Measurements from ENCODE around the gene RET. TPM values are rescaled to one million over a fixed set of nuclear protein-coding genes. Genes with fewer than 3 reads are reported as not detected.

RET gene
- total RNA-seq, 1 donor from 2014 or later, result 0.20 TPM

DNA sequence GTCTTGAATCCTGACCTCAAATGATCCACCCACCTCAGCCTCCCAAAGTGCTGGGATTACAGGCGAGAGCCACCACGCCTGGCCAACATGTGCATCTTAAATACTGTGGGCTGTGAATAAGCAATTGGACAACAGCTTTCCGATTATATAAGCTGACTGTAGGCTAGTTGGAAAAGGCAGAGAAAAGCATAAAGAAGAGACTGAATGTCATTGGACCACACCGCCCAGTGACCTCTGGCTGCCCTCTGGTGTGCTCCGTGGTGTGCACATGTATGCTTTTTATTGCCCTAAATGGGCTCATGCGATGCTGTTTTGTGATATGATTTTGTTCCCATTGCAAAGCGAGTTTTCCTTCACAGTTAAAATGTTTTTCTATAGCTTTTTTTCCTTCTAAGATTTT is 46.0 kb downstream of the RET start:
- ATAC-seq, result no peak

DNA sequence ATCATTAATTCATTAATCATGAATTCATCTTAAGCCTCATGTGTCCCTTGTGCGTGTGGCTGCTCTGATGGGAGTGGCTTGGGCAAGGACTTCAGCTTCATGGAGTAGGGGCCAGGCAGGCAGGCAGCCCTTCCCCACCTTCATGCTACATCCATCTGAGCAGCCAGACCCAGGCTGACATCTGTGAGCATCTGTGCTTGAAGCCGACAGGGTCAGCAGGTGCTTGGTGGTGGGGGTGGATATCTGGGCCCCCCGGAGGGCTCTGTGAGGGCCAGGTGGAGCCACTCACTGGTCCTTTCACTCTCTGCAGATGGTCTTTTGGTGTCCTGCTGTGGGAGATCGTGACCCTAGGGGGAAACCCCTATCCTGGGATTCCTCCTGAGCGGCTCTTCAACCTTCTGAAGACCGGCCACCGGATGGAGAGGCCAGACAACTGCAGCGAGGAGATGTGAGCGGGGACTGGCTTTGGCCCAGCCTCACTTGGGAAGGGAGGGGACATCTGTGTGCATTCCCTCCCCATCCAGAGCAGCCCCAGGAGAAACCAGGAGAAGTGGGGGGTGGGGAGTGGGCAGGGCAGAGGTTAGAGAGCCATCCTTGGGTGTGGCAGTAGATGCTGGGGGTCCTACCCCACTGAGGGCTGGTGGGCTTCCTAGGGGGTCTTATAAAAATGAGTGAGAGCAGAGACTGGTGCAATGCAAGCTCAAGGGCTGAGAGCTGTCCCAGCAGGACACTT is 46.7 kb downstream of the RET start:
- no peak for ATAC-seq

DNA sequence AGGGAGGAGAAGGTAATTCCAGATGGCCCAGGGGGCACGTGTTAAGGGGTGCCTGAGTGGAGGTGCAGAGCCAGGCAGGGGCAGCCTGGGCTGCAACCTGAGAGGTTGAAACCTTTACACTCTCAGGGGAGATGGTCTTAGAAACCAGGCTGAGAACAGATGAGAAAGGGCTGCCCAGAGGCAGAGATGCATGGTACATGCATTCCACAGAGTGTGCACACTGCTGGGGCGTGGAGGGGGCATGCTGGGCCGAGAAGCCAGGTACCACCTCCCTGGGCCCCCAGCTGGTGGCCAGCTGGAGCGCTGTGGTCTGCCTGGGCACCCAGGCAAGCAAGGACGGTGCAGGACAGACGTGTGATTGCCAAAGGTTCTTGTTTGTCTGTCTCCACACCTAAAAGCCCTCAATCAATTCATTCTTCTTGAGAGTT is 47.2 kb downstream of the RET start:
- no peak for ATAC-seq

DNA sequence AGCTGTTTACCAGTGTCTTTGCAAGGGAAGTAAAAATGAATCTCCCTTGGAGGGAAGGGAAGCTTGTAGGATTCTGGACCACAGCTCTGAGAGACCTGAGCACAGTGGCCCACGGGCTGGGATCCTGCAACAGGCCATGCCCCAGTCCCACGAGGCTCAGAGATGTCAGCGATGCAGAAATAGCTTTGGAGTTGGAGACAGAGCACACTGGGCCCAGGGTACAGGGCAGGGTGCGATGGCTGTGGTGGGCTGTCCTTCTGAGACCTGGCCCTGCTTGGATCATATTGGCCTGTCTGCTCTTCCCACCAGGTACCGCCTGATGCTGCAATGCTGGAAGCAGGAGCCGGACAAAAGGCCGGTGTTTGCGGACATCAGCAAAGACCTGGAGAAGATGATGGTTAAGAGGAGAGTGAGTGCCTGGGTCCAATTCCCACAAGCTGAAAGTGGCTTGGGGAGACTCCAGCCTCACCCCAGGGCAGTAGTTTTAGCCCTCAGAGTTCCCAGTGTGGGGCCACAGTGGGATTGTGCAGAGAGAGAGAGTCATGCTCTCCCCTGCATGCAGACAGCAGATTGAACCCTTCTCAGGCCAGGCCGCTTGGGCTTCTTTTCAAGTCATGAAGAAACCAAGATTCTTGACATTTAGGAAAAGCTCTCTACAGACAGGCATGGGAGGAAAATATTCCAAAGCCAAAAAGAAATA is 47.9 kb downstream of the RET start:
- no peak for ATAC-seq

DNA sequence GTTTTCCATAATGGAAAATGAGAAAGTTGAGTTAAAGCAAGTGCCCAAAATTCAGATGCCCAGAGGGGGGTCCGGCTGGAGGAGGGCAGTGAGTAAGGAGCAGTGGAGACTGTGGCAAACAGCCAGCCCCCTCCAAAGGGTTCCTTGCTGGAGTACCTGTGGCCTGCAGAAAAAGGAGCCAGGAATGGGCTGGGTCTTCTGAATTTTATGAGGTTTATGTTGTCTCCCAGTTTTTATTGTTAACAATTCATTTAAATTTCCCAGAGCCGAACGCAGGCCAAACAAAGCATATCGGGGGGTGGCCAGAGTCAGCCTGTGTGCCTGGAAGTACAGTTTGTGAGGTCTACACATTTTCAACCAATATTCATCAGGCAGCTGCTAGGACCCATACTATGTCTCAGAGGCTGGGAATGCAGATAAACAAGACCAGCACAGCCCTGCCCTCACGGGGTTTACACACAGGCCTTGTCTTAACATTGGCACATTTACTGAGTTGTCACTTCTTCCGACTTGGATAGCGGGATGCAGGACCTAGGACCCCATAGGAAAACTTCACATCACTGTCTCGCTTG is 48.5 kb downstream of the RET start:
- peak; percentile 16 for ATAC-seq

DNA sequence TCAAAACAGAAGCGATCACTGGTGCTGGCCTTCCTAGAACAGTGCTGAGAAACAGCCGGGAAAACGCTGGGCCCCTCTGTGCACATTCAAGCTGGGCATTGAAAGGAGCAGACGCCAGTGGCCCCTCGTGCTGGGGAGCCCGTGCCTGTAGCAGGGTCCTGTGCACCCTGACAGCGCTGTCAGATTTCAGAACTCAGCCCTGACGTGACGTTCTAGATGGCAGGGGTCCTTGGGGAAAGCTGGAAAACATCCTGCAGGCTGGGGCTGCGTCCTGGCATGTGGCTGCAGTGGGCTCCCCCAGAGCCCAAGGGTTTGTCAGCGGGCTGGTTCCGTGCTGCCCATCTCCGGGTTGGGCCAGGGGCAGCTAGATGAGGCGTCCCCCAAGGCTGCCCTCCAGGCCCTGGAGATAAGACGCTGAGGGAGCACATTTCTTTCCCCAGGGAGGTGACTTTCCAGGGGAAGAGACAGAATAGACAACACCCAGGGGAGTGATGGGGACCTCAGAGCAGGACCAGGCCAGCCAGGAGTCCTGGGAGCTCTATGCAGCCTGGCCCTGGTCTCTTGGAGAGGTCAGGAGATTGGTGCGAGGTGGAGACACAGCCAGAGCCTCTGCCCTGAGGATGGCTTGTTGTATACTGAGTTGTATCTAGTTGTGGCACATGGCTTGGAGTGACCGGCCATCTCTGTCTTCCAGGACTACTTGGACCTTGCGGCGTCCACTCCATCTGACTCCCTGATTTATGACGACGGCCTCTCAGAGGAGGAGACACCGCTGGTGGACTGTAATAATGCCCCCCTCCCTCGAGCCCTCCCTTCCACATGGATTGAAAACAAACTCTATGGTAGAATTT is 49.2 kb downstream of the RET start:
- no peak for ATAC-seq

DNA sequence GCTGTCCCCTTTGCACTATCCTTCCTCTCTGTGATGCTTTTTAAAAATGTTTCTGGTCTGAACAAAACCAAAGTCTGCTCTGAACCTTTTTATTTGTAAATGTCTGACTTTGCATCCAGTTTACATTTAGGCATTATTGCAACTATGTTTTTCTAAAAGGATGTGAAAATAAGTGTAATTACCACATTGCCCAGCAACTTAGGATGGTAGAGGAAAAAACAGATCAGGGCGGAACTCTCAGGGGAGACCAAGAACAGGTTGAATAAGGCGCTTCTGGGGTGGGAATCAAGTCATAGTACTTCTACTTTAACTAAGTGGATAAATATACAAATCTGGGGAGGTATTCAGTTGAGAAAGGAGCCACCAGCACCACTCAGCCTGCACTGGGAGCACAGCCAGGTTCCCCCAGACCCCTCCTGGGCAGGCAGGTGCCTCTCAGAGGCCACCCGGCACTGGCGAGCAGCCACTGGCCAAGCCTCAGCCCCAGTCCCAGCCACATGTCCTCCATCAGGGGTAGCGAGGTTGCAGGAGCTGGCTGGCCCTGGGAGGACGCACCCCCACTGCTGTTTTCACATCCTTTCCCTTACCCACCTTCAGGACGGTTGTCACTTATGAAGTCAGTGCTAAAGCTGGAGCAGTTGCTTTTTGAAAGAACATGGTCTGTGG is 50.0 kb downstream of the RET start:
- no peak for ATAC-seq

DNA sequence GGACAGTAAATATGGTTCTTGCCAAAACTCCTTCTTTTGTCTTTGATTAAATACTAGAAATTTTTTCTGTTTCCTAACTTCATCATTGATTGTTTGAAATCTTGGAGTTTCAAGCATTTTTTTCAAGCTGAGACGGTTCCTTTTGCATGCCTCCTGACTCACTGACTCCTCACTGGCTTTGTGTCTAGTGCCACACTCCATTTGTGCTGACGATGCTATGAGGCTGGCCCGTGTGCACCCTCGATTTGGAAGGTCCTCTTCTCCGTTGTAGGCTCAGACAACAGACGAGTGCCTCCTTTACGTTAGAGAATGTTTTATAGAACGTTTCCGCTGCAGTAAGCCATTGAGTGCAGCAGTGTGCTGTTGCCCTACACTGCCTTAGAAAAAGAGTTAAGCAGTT is 50.6 kb downstream of the RET start:
- ATAC-seq, result no peak

DNA sequence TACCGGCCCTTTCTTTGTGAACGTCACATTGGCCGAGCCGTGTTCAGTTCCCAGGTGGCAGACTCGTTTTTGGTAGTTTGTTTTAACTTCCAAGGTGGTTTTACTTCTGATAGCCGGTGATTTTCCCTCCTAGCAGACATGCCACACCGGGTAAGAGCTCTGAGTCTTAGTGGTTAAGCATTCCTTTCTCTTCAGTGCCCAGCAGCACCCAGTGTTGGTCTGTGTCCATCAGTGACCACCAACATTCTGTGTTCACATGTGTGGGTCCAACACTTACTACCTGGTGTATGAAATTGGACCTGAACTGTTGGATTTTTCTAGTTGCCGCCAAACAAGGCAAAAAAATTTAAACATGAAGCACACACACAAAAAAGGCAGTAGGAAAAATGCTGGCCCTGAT is 51.5 kb downstream of the RET start:
- no peak for ATAC-seq

DNA sequence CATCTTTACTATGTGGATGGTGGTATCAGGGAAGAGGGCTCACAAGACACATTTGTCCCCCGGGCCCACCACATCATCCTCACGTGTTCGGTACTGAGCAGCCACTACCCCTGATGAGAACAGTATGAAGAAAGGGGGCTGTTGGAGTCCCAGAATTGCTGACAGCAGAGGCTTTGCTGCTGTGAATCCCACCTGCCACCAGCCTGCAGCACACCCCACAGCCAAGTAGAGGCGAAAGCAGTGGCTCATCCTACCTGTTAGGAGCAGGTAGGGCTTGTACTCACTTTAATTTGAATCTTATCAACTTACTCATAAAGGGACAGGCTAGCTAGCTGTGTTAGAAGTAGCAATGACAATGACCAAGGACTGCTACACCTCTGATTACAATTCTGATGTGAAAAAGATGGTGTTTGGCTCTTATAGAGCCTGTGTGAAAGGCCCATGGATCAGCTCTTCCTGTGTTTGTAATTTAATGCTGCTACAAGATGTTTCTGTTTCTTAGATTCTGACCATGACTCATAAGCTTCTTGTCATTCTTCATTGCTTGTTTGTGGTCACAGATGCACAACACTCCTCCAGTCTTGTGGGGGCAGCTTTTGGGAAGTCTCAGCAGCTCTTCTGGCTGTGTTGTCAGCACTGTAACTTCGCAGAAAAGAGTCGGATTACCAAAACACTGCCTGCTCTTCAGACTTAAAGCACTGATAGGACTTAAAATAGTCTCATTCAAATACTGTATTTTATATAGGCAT is 52.3 kb downstream of the RET start:
- no peak for ATAC-seq

DNA sequence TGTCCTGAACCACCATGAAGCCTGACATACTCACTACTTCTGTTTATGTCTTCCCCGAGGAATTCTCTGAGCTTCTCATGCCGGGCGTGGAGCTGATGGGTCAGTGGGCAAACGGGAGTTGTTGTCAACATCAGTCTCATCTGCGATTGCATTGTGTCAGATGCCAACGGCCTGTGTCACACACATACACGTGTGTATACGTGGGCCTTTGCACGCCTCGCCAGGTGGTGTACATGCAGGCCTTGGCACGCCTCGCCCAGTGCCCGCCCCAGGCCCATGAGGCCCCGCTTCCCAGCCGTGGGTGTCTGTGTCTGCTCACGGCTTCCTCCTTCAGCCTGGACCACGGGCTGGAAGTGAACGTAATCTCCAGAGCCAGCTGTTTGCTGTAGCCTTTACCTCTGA is 53.9 kb downstream of the RET start:
- ATAC-seq, result peak; percentile 65

DNA sequence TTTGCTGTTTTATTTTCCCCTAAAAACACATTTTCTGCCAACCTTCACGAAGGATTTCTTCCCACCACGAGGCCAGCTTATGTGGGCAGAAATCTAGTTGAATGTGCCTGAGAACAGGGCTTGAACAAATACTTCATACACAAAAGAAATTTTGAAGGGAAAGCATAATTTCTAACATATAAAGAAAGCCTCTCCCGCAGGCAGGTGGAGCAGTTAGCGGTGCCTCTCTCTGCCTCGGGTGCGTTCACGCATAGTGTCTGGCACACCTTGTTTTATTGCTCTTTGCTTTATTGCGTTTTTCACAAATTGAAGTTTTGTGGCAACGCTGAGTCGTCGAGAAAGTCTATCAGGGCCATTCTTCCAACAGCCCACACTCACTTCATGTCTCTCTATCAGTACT is 54.4 kb downstream of the RET start:
- ATAC-seq, result no peak

DNA sequence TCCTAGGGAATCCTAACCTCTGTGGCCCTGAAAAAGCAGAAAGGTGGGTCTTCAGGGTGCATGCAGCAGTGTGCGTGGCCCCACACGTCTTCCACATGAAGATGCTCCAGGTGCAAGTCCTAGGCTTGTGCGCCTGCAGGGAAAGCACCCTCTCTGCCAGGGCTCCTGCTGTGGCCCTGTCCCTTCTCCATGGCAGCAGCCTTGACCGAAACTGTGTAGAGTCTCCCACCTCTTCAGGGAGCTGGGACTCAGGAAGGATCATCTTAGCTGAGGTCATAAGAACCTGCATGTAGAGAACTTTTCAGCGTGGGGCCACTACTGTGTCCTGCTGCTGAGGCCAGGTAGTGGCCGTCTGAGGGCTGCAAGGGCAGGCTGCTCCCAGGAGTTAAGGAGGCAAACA is 55.0 kb downstream of the RET start:
- no peak for ATAC-seq

DNA sequence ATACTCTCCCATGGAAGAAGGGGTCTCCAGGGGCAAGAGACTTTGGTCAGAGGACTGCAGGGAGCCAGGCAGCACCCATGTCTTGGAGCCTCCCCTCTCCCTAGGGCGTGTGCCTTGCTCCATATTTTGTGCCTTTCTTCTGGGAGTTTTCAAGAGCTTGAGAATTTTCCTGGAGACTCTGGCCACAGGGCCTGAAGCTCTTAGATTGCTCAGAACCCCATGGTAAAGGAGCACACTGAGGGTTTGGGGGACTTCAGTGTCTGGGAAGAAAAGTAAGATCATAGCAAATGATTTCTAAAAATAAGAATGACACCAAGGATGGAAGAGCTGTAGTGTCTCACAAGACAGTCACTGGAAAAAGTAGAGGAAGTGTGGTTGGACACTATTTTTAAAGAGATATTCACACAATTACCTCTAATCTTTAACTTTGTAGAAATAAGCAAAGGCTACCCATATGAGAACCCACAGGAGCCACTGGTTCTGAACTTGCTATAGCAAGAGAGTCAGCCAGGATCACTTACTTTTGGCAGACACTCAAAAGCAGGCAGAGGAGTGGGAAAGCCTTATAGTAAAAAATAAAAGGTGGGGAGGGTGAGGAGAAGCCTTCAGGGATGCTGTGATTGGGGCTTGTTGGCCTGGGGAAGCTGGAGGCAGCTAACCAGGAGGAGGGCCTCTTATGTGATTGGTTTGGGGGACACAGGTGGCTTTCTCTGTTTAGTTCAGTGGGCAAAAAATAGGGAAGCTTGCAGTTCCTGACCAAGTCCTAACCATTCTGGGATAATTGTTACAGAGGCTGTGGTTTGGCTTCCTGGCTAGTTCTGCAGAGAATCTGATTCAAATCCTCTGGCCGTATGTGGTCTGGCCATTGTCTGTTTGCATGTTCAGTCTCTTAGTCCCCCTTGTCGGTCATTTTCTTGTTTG is 56.3 kb downstream of the RET start:
- ATAC-seq, result no peak

DNA sequence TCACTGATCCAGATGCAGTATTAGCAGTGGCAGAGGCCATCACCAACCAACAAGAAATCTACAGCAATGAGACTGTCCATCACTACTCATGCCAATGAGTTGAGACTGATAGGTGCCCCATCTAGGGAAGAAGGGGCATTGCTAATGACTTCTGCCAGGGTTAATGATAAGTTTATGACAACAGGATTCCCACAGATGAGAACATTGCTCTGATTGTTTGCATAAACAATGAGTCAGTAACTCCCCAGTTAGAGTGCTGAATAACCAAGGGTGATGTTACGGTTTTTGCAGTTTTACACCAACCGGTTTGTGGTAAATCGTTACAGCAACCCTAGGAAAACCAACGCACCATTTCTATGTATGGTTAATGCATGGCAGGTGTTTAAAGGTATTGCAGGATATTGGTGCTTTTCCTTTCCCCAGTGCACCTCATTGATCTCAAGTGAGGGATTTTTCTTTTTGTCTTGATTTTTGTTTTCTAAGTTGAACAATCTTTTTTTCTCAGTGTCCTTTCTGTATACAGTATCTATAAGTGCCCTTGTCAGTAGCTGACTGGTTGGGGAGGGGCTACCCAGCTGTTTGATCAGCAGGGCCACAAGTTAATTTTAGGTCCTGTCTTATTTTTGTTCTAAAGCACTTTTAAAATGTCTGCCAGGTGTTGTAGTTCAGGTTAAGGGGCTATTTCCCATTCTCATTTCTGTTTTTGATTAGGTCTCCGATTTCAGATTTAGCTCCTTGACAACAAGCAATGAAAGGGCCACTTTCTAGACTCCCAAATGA is 57.4 kb downstream of the RET start:
- ATAC-seq, result no peak

DNA sequence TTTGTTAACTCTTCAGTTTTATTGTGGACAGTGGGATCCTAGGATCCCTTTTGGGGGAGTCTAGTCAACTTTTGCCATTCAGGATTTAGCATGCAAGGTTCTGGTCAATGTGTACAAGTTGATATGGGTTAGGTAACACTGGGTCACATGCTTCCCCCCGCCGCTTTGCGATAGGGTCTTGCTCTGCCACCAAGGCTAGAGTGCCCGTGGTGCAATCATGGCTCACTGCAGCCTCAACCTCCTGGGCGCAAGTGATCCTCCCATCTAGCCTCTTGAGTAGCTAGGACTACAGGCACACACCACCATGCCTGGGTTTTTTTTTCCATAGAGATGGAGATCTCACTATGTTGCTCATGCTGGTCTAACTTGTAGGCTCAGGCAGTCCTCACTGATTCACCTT is 58.2 kb downstream of the RET start:
- ATAC-seq, result no peak

DNA sequence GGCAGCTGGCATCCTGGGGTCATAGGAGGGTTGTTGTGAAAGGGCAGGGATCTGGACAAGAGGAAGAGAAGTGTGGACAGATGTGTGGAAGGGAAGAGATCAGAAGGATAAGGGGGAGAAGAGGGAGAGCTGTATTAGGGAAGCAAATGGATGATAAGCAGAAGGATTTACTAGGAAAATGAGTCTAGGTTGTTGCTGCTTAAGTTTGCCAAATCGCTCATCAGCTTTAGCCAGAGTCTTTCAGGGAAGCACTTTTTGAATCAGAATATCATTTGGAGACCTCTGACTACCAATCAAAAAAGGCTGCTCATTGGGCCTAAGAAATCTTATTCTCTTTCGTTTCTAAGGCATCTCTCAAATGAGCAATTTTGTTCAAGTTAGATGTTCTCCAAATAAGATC is 58.8 kb downstream of the RET start:
- no peak for ATAC-seq

DNA sequence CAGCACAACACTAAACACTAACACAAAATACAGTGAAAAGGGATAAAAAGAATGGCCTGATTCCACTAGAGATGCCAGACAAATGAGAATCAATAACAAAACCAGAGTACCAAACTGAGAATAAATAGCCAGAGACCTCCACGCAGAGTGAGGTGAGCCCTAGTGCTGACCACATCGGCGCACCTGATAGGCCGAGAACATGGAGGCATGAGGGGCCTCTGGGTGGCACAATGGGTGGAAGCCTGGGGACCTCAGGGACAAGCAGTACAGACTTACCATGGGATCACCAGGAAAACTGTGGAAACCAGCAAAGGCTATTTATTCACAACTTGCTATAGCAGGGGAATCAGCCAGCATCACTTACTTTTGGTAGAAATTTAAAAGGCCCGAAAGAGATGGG is 59.6 kb downstream of the RET start:
- no peak for ATAC-seq

DNA sequence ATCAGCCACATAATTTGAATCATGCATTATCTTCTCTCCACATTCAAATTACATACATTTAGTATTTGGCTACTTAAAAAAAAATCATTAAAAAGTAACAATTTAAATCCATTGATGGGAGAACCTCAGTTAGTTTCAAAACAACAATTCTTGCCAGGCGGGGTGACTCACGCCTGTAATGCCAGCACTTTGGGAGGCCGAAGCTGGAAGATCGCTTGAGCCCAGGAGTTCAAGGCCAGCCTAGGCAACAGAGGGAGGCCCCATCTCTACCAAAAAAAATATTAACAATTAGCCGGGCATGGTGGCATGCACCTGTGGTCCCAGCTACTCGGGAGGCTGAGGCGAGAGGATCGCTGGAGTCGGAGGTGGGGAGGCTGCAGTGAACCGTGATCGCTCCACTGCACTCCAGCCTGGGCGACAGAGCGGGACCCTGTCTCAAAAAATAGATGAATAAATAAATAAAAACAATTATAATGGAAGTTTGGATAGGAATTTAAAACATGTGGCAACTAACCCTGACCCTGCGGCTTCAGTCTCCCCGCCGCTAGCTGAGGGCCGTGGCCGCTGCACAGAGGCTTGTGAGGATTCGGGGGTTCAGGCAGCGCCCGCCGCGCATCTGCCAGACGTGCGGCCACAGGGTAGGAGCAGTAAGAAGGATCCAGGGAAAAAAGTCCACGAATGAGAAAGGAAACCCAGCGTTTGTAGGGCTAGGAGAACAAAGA is 60.3 kb downstream of the RET start:
- no peak for ATAC-seq

All from esophagus mucosa (tissue), 1 donor.